K562 (cell line): Measurements from ENCODE around the gene KHSRP. TPM values are rescaled to one million over a fixed set of nuclear protein-coding genes. Genes with fewer than 3 reads are reported as not detected.
A peak's percentile ranks its signal among the peaks of the same experiment; 100 is the strongest.

Experiments
- ARHGAP35 ChIP-seq: fragments of 450-650 bp; IDR thresholded peaks from 2 replicates; pipeline ENCODE4 v1.6.1; 2018; ENCODE audit not compliant: partially characterized antibody
- ARID2 ChIP-seq: fragments of 450-650 bp; IDR thresholded peaks from 2 replicates; pipeline ENCODE4 v1.6.1; 2017; ENCODE audit warnings: antibody characterized with exemption, mild to moderate bottlenecking
- BACH1 ChIP-seq: fragments of 200-800 bp; sonication (Bioruptor generic); IDR thresholded peaks from 2 replicates; pipeline ENCODE4 v1.6.1; 2016; ENCODE audit warnings: missing genetic modification characterization, missing compliant biosample characterization
- CHCHD3 ChIP-seq: fragments of 250-450 bp; sonication (Bioruptor Pico); IDR thresholded peaks from 2 replicates; pipeline ENCODE4 v2.1.2; 2022; ENCODE audit warnings: mild to moderate bottlenecking
- CXXC5 ChIP-seq: fragments of 250-450 bp; sonication (Bioruptor Pico); IDR thresholded peaks from 2 replicates; pipeline ENCODE4 v1.8.0; 2022; ENCODE audit warnings: inconsistent platforms, mild to moderate bottlenecking, moderate library complexity
- DACH1 ChIP-seq: fragments of 450-650 bp; IDR thresholded peaks from 2 replicates; pipeline ENCODE4 v1.6.1; 2018; ENCODE audit not compliant: partially characterized antibody
- HIVEP1 ChIP-seq: fragments of 250-450 bp; sonication (Bioruptor Pico); IDR thresholded peaks from 2 replicates; pipeline ENCODE4 v1.4.0; 2020; ENCODE audit warnings: mild to moderate bottlenecking
- KDM1A ChIP-seq, 2 experiments: fragments of 450-650 bp; IDR thresholded peaks; 2 replicates each; pipeline ENCODE4 v1.6.1; 2016; ENCODE audit warnings: mild to moderate bottlenecking in 2 of 2
- MBD2 ChIP-seq: sonication (generic); IDR thresholded peaks from 2 replicates; pipeline ENCODE4 v1.6.1; 2016; ENCODE audit warnings: low read depth, borderline replicate concordance
- RBM17 ChIP-seq: fragments of 200-400 bp; formaldehyde crosslinking; IDR thresholded peaks from 2 replicates; pipeline ENCODE4 v1.6.1; 2017; ENCODE audit warnings: low read depth, mild to moderate bottlenecking, low read length, borderline replicate concordance
- RFX7 ChIP-seq: fragments of 250-450 bp; sonication (Bioruptor Pico); IDR thresholded peaks from 2 replicates; pipeline ENCODE4 v1.5.1; 2021; ENCODE audit warnings: mild to moderate bottlenecking
- SRSF7 ChIP-seq: fragments of 200-400 bp; formaldehyde crosslinking; optimal IDR thresholded peaks from 2 replicates; pipeline ENCODE3; 2017; ENCODE audit warnings: mild to moderate bottlenecking, low read depth, low read length
- TSC22D4 ChIP-seq: fragments of 450-650 bp; IDR thresholded peaks from 2 replicates; pipeline ENCODE4 v1.6.1; 2016; ENCODE audit warnings: missing genetic modification characterization, missing biosample characterization, control low read depth
- ZNF184 ChIP-seq: sonication (generic); formaldehyde crosslinking; IDR thresholded peaks from 2 replicates; pipeline ENCODE4 v1.5.0; 2020; ENCODE audit warnings: missing genetic modification reagents
- polyA plus RNA-seq, 8 experiments: library from polyadenylated mRNA; depleted of rRNA in 4 of 8; stranded (reverse) in 5 of 8; unstranded in 3 of 8; fragments of >200 nt; fragmentation: Nextera tagmentation in 2 of 8; fragmentation: Illumina TruSeq in 1 of 8; extraction: Ambion mirVana in 2 of 8; extraction: Trizol in 1 of 8; gene quantifications; 2 replicates each; pipeline versions ENCODE4 v1.2.1 to v1.2.3, GENCODE V29; 2011 to 2014; ENCODE audit warnings: inconsistent platforms in 1 of 8, missing spikeins in 1 of 8
- total RNA-seq, 7 experiments: library from RNA; depleted of rRNA in 6 of 7; stranded (reverse); fragments of >200 nt in 6 of 7; fragmentation: Illumina TruSeq in 2 of 7; extraction: Trizol in 2 of 7; gene quantifications; 2 replicates each; pipeline versions ENCODE4 v1.2.1 to v1.2.3, GENCODE V29; 2011 to 2021; ENCODE audit warnings: low replicate concordance in 1 of 7
- TF ChIP-seq, protein P1 (sequence below), 2 experiments: fragments of 450-650 bp; IDR thresholded peaks; 2 replicates each; pipeline ENCODE4 v1.6.1; 2016; ENCODE audit warnings: mild to moderate bottlenecking in 2 of 2, borderline replicate concordance in 1 of 2, low read depth in 1 of 2, moderate library complexity in 1 of 2
- TF ChIP-seq, protein P2 (sequence below): fragments of 250-450 bp; sonication (Bioruptor Pico); IDR thresholded peaks from 2 replicates; pipeline ENCODE4 v1.9.0; 2021; ENCODE audit warnings: mild to moderate bottlenecking
- TF ChIP-seq, protein P3 (sequence below): fragments of 450-650 bp; IDR thresholded peaks from 2 replicates; pipeline ENCODE4 v1.6.1; 2018; ENCODE audit not compliant: partially characterized antibody

The KHSRP gene
- total and polyA plus RNA-seq, 9 of the 15 experiments (the other 6 are each of a cell fraction or from before 2014, with no cell fraction given), result 4.2 to 564 (median 139) TPM

DNA sequence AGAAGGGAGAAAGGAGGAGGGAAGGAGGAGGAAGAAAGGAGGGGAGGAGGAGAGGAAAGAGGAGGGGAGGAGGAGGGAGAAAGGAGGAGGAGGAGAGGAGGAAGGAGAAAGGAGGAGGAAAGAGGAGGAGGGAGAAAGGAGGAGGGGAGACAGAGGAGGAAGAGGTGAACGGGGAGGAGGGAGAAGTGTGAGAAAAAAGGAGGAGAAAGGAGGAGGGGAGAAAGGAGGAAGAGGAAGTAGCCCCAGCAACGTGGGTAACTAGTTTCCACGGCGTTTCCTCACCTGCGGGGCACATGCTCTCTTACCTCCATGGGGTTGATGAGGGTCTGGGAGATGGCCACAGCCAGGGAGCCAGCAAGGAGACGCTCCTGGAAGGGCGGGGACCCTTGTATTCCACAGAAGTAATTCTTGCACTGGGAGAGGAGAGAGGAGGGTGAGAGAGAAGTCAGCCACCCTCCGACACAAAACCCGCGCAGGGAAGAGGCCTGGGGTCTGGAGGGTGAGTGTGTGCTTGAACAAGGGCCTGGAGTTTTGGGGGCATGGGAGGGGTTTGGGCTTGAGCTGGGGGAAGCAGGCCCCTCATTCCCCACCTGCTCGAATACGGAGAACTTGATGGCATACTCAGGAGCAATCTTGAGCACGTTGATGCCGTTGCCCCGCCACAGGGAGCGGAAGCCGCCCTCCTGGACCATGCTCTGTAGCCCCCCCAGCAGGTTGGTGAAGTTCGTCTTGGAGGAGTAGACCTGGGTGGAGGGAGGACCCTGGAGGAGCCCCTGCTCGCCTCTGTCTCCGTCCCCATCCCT lies 5.0 kb upstream of the KHSRP start (continued):
- TF ChIP-seq, protein P1, sequence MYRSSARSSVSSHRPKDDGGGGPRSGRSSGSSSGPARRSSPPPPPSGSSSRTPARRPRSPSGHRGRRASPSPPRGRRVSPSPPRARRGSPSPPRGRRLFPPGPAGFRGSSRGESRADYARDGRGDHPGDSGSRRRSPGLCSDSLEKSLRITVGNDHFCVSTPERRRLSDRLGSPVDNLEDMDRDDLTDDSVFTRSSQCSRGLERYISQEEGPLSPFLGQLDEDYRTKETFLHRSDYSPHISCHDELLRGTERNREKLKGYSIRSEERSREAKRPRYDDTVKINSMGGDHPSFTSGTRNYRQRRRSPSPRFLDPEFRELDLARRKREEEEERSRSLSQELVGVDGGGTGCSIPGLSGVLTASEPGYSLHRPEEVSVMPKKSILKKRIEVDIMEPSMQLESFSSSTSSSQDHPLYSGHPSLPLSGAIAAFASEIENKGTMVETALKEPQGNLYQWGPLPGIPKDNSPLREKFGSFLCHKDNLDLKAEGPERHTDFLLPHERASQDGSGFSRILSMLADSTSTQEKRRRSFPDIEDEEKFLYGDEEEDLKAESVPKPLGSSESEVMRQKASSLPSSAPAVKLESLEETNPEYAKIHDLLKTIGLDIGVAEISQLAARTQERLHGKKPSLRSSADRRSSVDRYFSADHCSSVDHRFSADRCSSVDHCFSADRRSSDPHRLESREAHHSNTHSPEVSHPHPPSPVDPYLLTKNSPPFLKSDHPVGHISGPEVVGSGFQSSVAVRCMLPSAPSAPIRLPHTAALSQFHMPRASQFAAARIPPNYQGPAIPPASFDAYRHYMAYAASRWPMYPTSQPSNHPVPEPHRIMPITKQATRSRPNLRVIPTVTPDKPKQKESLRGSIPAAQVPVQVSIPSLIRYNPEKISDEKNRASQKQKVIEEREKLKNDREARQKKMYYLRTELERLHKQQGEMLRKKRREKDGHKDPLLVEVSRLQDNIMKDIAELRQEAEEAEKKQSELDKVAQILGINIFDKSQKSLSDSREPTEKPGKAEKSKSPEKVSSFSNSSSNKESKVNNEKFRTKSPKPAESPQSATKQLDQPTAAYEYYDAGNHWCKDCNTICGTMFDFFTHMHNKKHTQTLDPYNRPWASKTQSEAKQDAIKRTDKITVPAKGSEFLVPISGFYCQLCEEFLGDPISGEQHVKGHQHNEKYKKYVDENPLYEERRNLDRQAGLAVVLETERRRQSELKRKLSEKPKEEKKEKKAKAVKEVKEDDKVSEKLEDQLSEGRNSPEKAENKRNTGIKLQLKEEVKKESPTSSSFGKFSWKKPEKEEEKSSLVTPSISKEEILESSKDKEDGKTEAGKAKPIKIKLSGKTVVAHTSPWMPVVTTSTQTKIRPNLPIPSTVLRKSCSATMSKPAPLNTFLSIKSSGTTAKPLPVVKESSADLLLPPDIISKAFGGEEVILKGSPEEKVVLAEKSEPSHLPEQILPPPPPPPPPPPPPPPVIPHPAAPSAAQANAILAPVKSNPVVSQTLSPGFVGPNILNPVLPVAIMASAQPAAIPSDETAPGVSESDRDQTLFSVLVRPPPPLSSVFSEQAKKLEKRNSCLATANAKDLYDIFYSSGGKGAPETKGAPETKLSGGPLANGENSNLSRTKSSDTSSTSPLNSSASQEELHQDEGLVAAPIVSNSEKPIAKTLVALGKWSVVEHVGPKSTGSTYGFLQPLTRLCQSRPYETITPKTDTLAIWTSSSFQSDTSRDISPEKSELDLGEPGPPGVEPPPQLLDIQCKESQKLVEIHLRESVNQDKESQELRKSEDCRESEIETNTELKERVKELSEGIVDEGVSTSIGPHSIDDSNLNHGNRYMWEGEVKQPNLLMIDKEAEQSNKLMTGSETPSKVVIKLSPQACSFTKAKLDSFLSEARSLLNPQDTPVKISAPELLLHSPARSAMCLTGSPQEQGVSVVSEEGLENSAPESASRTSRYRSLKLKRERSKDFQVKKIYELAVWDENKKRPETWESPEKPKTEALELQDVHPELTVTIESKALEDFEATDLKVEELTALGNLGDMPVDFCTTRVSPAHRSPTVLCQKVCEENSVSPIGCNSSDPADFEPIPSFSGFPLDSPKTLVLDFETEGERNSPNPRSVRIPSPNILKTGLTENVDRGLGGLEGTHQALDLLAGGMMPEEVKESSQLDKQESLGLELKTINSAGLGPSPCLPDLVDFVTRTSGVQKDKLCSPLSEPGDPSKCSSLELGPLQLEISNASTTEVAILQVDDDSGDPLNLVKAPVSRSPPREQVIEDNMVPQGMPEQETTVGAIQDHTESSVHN (IDR thresholded peaks at IDR 0.05; ENCODE audit: borderline replicate concordance in 1 of 2, low read depth in 1 of 2), result no peak
- TF ChIP-seq ZNF184 (CRISPR knock-in tag) (no peak), ARHGAP35 (peak; percentile 29), CHCHD3 (no peak), MBD2 (no peak), HIVEP1 (CRISPR knock-in tag) (no peak), ARID2 (0 out of 2 replicates have a peak, but pooled peaks have one; percentile 11), RBM17 (no peak), KDM1A (IDR thresholded peaks at IDR 0.05) (no peak; a peak in 1 of 4 replicates), RFX7 (CRISPR knock-in tag) (no peak), DACH1 (no peak), TSC22D4 (tag) (no peak), BACH1 (no peak), SRSF7 (no peak), CXXC5 (peak; percentile 28; the same call in 1 of the 2 replicates)
- TF ChIP-seq, protein P2, sequence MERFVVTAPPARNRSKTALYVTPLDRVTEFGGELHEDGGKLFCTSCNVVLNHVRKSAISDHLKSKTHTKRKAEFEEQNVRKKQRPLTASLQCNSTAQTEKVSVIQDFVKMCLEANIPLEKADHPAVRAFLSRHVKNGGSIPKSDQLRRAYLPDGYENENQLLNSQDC (CRISPR knock-in tag), result no peak
- TF ChIP-seq, protein P3, sequence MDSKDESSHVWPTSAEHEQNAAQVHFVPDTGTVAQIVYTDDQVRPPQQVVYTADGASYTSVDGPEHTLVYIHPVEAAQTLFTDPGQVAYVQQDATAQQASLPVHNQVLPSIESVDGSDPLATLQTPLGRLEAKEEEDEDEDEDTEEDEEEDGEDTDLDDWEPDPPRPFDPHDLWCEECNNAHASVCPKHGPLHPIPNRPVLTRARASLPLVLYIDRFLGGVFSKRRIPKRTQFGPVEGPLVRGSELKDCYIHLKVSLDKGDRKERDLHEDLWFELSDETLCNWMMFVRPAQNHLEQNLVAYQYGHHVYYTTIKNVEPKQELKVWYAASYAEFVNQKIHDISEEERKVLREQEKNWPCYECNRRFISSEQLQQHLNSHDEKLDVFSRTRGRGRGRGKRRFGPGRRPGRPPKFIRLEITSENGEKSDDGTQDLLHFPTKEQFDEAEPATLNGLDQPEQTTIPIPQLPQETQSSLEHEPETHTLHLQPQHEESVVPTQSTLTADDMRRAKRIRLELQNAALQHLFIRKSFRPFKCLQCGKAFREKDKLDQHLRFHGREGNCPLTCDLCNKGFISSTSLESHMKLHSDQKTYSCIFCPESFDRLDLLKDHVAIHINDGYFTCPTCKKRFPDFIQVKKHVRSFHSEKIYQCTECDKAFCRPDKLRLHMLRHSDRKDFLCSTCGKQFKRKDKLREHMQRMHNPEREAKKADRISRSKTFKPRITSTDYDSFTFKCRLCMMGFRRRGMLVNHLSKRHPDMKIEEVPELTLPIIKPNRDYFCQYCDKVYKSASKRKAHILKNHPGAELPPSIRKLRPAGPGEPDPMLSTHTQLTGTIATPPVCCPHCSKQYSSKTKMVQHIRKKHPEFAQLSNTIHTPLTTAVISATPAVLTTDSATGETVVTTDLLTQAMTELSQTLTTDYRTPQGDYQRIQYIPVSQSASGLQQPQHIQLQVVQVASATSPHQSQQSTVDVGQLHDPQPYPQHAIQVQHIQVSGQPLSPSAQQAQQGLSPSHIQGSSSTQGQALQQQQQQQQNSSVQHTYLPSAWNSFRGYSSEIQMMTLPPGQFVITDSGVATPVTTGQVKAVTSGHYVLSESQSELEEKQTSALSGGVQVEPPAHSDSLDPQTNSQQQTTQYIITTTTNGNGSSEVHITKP, result no peak
